ENCODE data around the gene GPR37L1.
"Not testable (repeated sequence)": the region's sequence is repeated elsewhere in the genome, so short reads cannot be mapped to it uniquely, and the experiment has no call there.

GPR37L1 gene

GRCh38 chr1:202165942-202166843 is 43.5 kb downstream of the GPR37L1 start:
- H3K9me3 ChIP-seq (ENCODE audit: control insufficient read depth in 1 of 2, low read length in 2 of 2), result no peaks in the 10 kb centered on the region
- H3K36me3 ChIP-seq (ENCODE audit: control insufficient read depth in 1 of 2, insufficient read depth in 2 of 2, low read length in 2 of 2), result no peaks in the 10 kb centered on the region
- H3K27ac ChIP-seq (ENCODE audit: low read length), result no peak overlapping the region
- no peaks in the 10 kb centered on the region for H3K27me3 ChIP-seq (ENCODE audit: low read depth, low read length)
- H3K4me3 ChIP-seq (ENCODE audit: low read depth in 1 of 2, low read length in 2 of 2), result no peak overlapping the region
- H3K4me1 ChIP-seq (ENCODE audit: control insufficient read depth in 1 of 2, insufficient read depth in 2 of 2, low read length in 2 of 2), result peaks cover 7% of the 10 kb centered on the region in 2 donors

DNA sequence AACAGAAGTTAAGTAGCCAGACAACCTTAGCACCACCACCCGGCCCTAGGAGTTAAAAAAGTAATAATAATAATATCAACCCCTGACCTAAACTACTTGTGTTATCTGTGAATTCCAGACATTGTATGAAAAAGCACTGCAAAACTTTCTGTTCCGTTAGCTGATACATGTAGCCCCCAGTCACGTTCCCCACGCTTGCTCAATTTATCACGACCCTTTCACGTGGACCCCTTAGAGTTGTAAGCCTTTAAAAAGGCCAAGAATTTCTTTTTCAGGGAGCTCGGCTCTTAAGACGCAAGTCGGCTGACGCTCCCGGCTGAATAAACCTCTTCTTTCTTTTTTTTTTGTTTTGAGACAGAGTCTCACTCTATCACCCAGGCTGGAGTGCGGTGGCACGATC is 44.3 kb downstream of the GPR37L1 start:
- H3K27ac ChIP-seq (ENCODE audit: low read length); H3K27me3 ChIP-seq (ENCODE audit: low read depth, low read length); H3K9me3 ChIP-seq (ENCODE audit: control insufficient read depth in 1 of 2, low read length in 2 of 2); H3K4me1 ChIP-seq (ENCODE audit: control insufficient read depth in 1 of 2, insufficient read depth in 2 of 2, low read length in 2 of 2); H3K4me3 ChIP-seq (ENCODE audit: low read depth in 1 of 2, low read length in 2 of 2); H3K36me3 ChIP-seq (ENCODE audit: control insufficient read depth in 1 of 2, insufficient read depth in 2 of 2, low read length in 2 of 2): not testable (repeated sequence)

- no peaks in the 10 kb centered on the region for H3K36me3 ChIP-seq (ENCODE audit: control insufficient read depth in 1 of 2, insufficient read depth in 2 of 2, low read length in 2 of 2)
- H3K4me1 ChIP-seq (ENCODE audit: control insufficient read depth in 1 of 2, insufficient read depth in 2 of 2, low read length in 2 of 2), result peaks cover 4 to 7% of the 10 kb centered on the region in 2 donors
- H3K4me3 ChIP-seq (ENCODE audit: low read depth in 1 of 2, low read length in 2 of 2), result no peak overlapping the region
- H3K9me3 ChIP-seq (ENCODE audit: control insufficient read depth in 1 of 2, low read length in 2 of 2), result no peaks in the 10 kb centered on the region
- no peak overlapping the region for H3K27ac ChIP-seq (ENCODE audit: low read length)
- H3K27me3 ChIP-seq (ENCODE audit: low read depth, low read length), result no peaks in the 10 kb centered on the region
These were observed 45.1 kb downstream of the GPR37L1 start for GRCh38 chr1:202167708-202168415.

DNA sequence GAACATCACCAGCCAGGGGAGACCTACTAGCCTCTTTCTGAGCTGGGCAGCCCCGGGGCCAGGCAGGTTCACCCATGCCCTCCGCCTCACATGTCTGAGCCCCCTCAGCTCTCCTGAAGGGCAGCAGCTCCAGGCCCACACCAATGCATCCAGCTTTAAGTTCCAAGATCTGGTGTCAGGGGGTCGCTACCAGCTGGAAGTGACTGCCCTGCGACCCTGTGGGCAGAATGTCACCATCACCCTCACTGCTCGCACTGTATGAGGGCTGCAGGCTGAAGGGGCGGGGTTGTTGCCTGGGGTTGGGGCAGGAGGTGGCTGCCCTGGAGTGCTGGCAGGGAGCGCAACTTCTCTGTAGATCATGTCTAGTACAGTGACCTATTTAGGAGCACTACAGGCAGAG is 46.1 kb downstream of the GPR37L1 start:
- Histone ChIP-seq H3K27ac (ENCODE audit: low read length) (no peak overlapping the region), H3K27me3 (ENCODE audit: low read depth, low read length) (no peaks in the 10 kb centered on the region), H3K4me1 (ENCODE audit: control insufficient read depth in 1 of 2, insufficient read depth in 2 of 2, low read length in 2 of 2) (peaks cover 0 to 7% of the 10 kb centered on the region in 2 donors), H3K4me3 (ENCODE audit: low read depth in 1 of 2, low read length in 2 of 2) (no peak overlapping the region), H3K9me3 (ENCODE audit: control insufficient read depth in 1 of 2, low read length in 2 of 2) (no peaks in the 10 kb centered on the region), H3K36me3 (ENCODE audit: control insufficient read depth in 1 of 2, insufficient read depth in 2 of 2, low read length in 2 of 2) (no peaks in the 10 kb centered on the region)

- Histone ChIP-seq H3K36me3 (ENCODE audit: control insufficient read depth in 1 of 2, insufficient read depth in 2 of 2, low read length in 2 of 2) (no peaks in the 10 kb centered on the region), H3K27me3 (ENCODE audit: low read depth, low read length) (no peaks in the 10 kb centered on the region), H3K9me3 (ENCODE audit: control insufficient read depth in 1 of 2, low read length in 2 of 2) (no peaks in the 10 kb centered on the region), H3K4me3 (ENCODE audit: low read depth in 1 of 2, low read length in 2 of 2) (no peak overlapping the region), H3K27ac (ENCODE audit: low read length) (no peak overlapping the region), H3K4me1 (ENCODE audit: control insufficient read depth in 1 of 2, insufficient read depth in 2 of 2, low read length in 2 of 2) (peaks cover 0 to 7% of the 10 kb centered on the region in 2 donors)
These were observed 48.0 kb downstream of the GPR37L1 start for GRCh38 chr1:202170726-202171125.

- no peaks in the 10 kb centered on the region for H3K9me3 ChIP-seq (ENCODE audit: control insufficient read depth in 1 of 2, low read length in 2 of 2)
- no peak overlapping the region for H3K4me3 ChIP-seq (ENCODE audit: low read depth in 1 of 2, low read length in 2 of 2)
- no peaks in the 10 kb centered on the region for H3K36me3 ChIP-seq (ENCODE audit: control insufficient read depth in 1 of 2, insufficient read depth in 2 of 2, low read length in 2 of 2)
- H3K27me3 ChIP-seq (ENCODE audit: low read depth, low read length), result no peaks in the 10 kb centered on the region
- no peak overlapping the region for H3K27ac ChIP-seq (ENCODE audit: low read length)
- peaks cover 0 to 7% of the 10 kb centered on the region in 2 donors for H3K4me1 ChIP-seq (ENCODE audit: control insufficient read depth in 1 of 2, insufficient read depth in 2 of 2, low read length in 2 of 2)
These were observed 48.7 kb downstream of the GPR37L1 start for GRCh38 chr1:202171292-202172014.

DNA sequence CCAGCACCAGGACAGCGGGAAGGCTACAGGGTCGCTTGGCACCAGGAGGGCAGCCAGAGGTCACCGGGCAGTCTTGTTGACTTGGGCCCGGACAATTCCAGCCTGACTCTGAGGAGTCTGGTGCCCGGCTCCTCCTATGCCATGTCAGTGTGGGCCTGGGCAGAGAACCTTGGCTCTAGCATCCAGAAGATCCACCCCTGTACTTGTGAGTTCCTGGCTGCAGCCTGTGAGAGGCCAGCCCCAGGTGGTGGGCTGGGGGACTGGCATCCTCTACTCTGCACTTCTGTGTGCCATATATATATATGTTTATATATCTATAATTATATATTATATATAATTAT is 49.3 kb downstream of the GPR37L1 start:
- H3K27me3 ChIP-seq (ENCODE audit: low read depth, low read length), result no peaks in the 10 kb centered on the region
- H3K4me3 ChIP-seq (ENCODE audit: low read depth in 1 of 2, low read length in 2 of 2), result no peak overlapping the region
- no peaks in the 10 kb centered on the region for H3K36me3 ChIP-seq (ENCODE audit: control insufficient read depth in 1 of 2, insufficient read depth in 2 of 2, low read length in 2 of 2)
- H3K4me1 ChIP-seq (ENCODE audit: control insufficient read depth in 1 of 2, insufficient read depth in 2 of 2, low read length in 2 of 2), result peaks cover 0 to 7% of the 10 kb centered on the region in 2 donors
- no peaks in the 10 kb centered on the region for H3K9me3 ChIP-seq (ENCODE audit: control insufficient read depth in 1 of 2, low read length in 2 of 2)
- H3K27ac ChIP-seq (ENCODE audit: low read length), result no peak overlapping the region

DNA sequence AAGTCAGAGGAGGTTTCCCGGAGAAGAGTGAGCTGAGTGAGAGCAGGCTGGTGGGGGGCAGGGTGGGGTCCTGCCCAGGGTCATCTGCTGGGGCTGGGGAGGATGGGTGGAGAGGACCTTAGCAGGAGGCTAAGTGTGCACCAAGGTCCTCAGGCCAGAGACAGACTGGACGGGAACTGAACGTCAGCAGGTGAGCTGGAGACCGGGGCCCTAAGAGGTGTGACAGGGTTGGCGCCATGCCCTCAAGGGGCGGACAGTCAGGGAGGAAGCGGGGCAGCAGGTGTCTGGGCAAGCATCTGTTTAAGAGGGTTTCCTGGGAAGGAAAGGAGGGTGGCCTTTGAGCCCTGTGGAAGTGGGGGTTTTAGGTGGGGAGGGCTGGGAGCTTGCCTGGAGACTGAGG is 51.3 kb downstream of the GPR37L1 start:
- Histone ChIP-seq H3K27ac (ENCODE audit: low read length) (no peak overlapping the region), H3K4me3 (ENCODE audit: low read depth in 1 of 2, low read length in 2 of 2) (no peak overlapping the region), H3K4me1 (ENCODE audit: control insufficient read depth in 1 of 2, insufficient read depth in 2 of 2, low read length in 2 of 2) (no peaks in the 10 kb centered on the region), H3K27me3 (ENCODE audit: low read depth, low read length) (no peaks in the 10 kb centered on the region), H3K9me3 (ENCODE audit: control insufficient read depth in 1 of 2, low read length in 2 of 2) (no peaks in the 10 kb centered on the region), H3K36me3 (ENCODE audit: control insufficient read depth in 1 of 2, insufficient read depth in 2 of 2, low read length in 2 of 2) (no peaks in the 10 kb centered on the region)

GRCh38 chr1:202176949-202177927 is 54.5 kb downstream of the GPR37L1 start:
- no peaks in the 10 kb centered on the region for H3K9me3 ChIP-seq (ENCODE audit: control insufficient read depth in 1 of 2, low read length in 2 of 2)
- H3K27ac ChIP-seq (ENCODE audit: low read length), result no peak overlapping the region
- H3K27me3 ChIP-seq (ENCODE audit: low read depth, low read length), result no peaks in the 10 kb centered on the region
- H3K4me1 ChIP-seq (ENCODE audit: control insufficient read depth in 1 of 2, insufficient read depth in 2 of 2, low read length in 2 of 2), result no peaks in the 10 kb centered on the region
- no peak overlapping the region for H3K4me3 ChIP-seq (ENCODE audit: low read depth in 1 of 2, low read length in 2 of 2)
- no peaks in the 10 kb centered on the region for H3K36me3 ChIP-seq (ENCODE audit: control insufficient read depth in 1 of 2, insufficient read depth in 2 of 2, low read length in 2 of 2)

- Histone ChIP-seq H3K9me3 (ENCODE audit: control insufficient read depth in 1 of 2, low read length in 2 of 2) (no peaks in the 10 kb centered on the region), H3K27ac (ENCODE audit: low read length) (no peak overlapping the region), H3K27me3 (ENCODE audit: low read depth, low read length) (no peaks in the 10 kb centered on the region), H3K36me3 (ENCODE audit: control insufficient read depth in 1 of 2, insufficient read depth in 2 of 2, low read length in 2 of 2) (no peaks in the 10 kb centered on the region), H3K4me1 (ENCODE audit: control insufficient read depth in 1 of 2, insufficient read depth in 2 of 2, low read length in 2 of 2) (no peaks in the 10 kb centered on the region), H3K4me3 (ENCODE audit: low read depth in 1 of 2, low read length in 2 of 2) (no peak overlapping the region)
These were observed 57.4 kb downstream of the GPR37L1 start for GRCh38 chr1:202179828-202180750.

Measured in muscle layer of duodenum (tissue), 2 donors.